Measurements from ENCODE around the gene CDH12. TPM values are rescaled to one million over a fixed set of nuclear protein-coding genes. Genes with fewer than 3 reads are reported as not detected.
"Not testable (repeated sequence)": the region's sequence is repeated elsewhere in the genome, so short reads cannot be mapped to it uniquely, and the experiment has no call there.

Gene CDH12
- total RNA-seq, 3 donors from 2014 or later: 0.33 to 2.6 (median 1.1) TPM

GRCh38 chr5:22344000-22344399 is 509.1 kb downstream of the CDH12 start:
- Histone ChIP-seq H3K36me3 (no peaks in the 10 kb centered on the region), H3K27ac (no peak overlapping the region), H3K4me3 (no peak overlapping the region), H3K27me3 (no peaks in the 10 kb centered on the region), H3K4me1 (no peaks in the 10 kb centered on the region), H3K9me3 (no peaks in the 10 kb centered on the region)
- intact Hi-C loops (cut with DNase I; ENCODE audit: low total_unique reads): no loop called here
- DNase-seq (ENCODE audit: low spot score in 2 of 2): no peak
- no peak for TF ChIP-seq POLR2AphosphoS5 (IDR thresholded peaks at IDR 0.05)

GRCh38 chr5:22341406-22341805 is 511.7 kb downstream of the CDH12 start:
- Histone ChIP-seq H3K27ac (no peak overlapping the region), H3K4me1 (no peaks in the 10 kb centered on the region), H3K9me3 (peaks cover 3 to 14% of the 10 kb centered on the region in 2 donors), H3K27me3 (no peaks in the 10 kb centered on the region), H3K4me3 (no peak overlapping the region), H3K36me3 (no peaks in the 10 kb centered on the region)
- TF ChIP-seq CTCF (IDR thresholded peaks at IDR 0.05): no peak
- TF ChIP-seq POLR2A (IDR thresholded peaks at IDR 0.05): no peak
- TF ChIP-seq POLR2AphosphoS5 (IDR thresholded peaks at IDR 0.05): no peak
- intact Hi-C loops (cut with DNase I; ENCODE audit: low total_unique reads): no loop called here
- DNase-seq (ENCODE audit: low spot score in 2 of 2): no peak

- DNase-seq (ENCODE audit: low spot score in 2 of 2); H3K27me3 ChIP-seq; H3K36me3 ChIP-seq; H3K27ac ChIP-seq; intact Hi-C loops (cut with DNase I; ENCODE audit: low total_unique reads); H3K4me3 ChIP-seq; H3K4me1 ChIP-seq: not testable (repeated sequence)
- peaks cover 9 to 17% of the 10 kb centered on the region in 2 donors for H3K9me3 ChIP-seq
Measured at GRCh38 chr5:22332949-22333348, 520.2 kb downstream of the CDH12 start.

- no peaks in the 10 kb centered on the region for H3K9me3 ChIP-seq
- no peak for DNase-seq (ENCODE audit: low spot score in 2 of 2)
- H3K27me3 ChIP-seq: no peaks in the 10 kb centered on the region
- intact Hi-C loops (cut with DNase I; ENCODE audit: low total_unique reads): no loop called here
- no peaks in the 10 kb centered on the region for H3K36me3 ChIP-seq
- TF ChIP-seq CTCF (IDR thresholded peaks at IDR 0.05): no peak
- TF ChIP-seq POLR2AphosphoS5 (IDR thresholded peaks at IDR 0.05): no peak
- H3K4me3 ChIP-seq: no peak overlapping the region
- no peaks in the 10 kb centered on the region for H3K4me1 ChIP-seq
- H3K27ac ChIP-seq: no peak overlapping the region
Measured at GRCh38 chr5:22329683-22330082, 523.5 kb downstream of the CDH12 start.

GRCh38 chr5:22319798-22320197 is 533.3 kb downstream of the CDH12 start:
- H3K36me3 ChIP-seq: no peaks in the 10 kb centered on the region
- H3K27me3 ChIP-seq: no peaks in the 10 kb centered on the region
- no peak overlapping the region for H3K27ac ChIP-seq
- no peak for DNase-seq (ENCODE audit: low spot score in 2 of 2)
- H3K4me1 ChIP-seq: no peaks in the 10 kb centered on the region
- TF ChIP-seq POLR2AphosphoS5 (IDR thresholded peaks at IDR 0.05) (no peak), CTCF (IDR thresholded peaks at IDR 0.05) (no peak), POLR2A (IDR thresholded peaks at IDR 0.05) (no peak)
- H3K9me3 ChIP-seq: no peaks in the 10 kb centered on the region
- intact Hi-C loops (cut with DNase I; ENCODE audit: low total_unique reads): no loop called here
- no peak overlapping the region for H3K4me3 ChIP-seq

GRCh38 chr5:22316294-22316693 is 536.9 kb downstream of the CDH12 start:
- intact Hi-C loops (cut with DNase I; ENCODE audit: low total_unique reads): no loop called here
- H3K27ac ChIP-seq: no peak overlapping the region
- H3K9me3 ChIP-seq: no peaks in the 10 kb centered on the region
- TF ChIP-seq POLR2A (IDR thresholded peaks at IDR 0.05) (no peak), POLR2AphosphoS5 (IDR thresholded peaks at IDR 0.05) (no peak), CTCF (IDR thresholded peaks at IDR 0.05) (no peak)
- no peaks in the 10 kb centered on the region for H3K4me1 ChIP-seq
- H3K27me3 ChIP-seq: no peaks in the 10 kb centered on the region
- H3K36me3 ChIP-seq: no peaks in the 10 kb centered on the region
- no peak overlapping the region for H3K4me3 ChIP-seq
- DNase-seq (ENCODE audit: low spot score in 2 of 2): no peak

- H3K36me3 ChIP-seq; H3K9me3 ChIP-seq; H3K4me3 ChIP-seq; H3K27ac ChIP-seq; intact Hi-C loops (cut with DNase I; ENCODE audit: low total_unique reads); H3K27me3 ChIP-seq; DNase-seq (ENCODE audit: low spot score in 2 of 2); H3K4me1 ChIP-seq: not testable (repeated sequence)
Measured at GRCh38 chr5:22315052-22315451, 538.1 kb downstream of the CDH12 start.
